HG03342 (cell line): ENCODE data around the gene S100A11.

Experiments
- ATAC-seq: cut with Tn5 transposase; IDR thresholded peaks from one replicate; pipeline ENCODE4 v1.9.1; 2021; ENCODE audit warnings: mild to moderate bottlenecking, moderate library complexity; ENCODE audit not compliant: unreplicated experiment

Gene S100A11

DNA sequence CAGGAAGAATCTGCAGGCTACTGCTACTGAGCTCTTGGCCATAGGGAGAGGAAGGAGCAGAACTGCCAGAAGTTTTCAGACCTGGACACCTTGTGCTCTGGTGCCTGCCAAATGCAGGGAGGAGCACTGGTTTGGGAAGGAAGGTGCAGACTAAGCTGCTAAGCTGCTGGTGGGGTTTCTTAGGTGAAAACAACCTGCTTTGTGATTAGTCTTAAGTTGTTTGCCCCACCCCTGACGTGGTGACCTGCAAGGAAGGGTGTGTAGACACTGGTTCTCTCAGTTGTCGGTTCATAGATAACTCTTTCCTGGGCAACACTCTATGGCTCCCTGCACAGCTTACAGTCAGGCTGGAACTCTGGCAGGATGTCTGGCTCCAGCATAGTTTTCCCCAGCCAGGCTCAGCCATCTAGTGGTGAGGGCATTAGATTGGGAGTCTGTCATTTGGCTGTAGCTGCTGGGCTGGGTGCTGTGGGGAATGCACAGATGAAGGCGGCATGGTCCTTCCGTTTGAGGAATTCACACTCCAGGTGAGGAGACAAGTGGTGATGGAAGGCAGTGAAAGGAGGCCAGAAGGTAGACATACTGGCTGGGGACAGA, 32.9 kb downstream of the S100A11 start:
- no peak for ATAC-seq

DNA sequence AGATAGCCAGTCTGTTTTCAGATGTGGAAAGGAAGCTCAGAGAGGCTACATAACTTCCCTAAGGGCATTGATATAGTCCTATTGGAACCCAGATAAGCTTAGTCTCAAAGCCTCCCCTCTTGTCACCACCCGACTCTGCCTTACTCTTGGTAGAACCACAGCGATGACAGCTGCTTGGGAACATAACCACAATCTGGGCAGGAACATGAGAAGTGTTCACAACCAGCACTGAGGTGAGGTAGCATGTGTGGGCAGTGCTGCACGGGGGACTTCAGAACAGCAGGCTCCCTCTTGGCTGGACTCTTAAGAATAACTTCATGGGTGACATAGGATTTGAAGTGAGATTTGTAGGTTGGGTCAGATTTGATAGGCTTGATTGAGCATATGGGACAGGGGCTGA, 33.8 kb downstream of the S100A11 start:
- ATAC-seq, result no peak

DNA sequence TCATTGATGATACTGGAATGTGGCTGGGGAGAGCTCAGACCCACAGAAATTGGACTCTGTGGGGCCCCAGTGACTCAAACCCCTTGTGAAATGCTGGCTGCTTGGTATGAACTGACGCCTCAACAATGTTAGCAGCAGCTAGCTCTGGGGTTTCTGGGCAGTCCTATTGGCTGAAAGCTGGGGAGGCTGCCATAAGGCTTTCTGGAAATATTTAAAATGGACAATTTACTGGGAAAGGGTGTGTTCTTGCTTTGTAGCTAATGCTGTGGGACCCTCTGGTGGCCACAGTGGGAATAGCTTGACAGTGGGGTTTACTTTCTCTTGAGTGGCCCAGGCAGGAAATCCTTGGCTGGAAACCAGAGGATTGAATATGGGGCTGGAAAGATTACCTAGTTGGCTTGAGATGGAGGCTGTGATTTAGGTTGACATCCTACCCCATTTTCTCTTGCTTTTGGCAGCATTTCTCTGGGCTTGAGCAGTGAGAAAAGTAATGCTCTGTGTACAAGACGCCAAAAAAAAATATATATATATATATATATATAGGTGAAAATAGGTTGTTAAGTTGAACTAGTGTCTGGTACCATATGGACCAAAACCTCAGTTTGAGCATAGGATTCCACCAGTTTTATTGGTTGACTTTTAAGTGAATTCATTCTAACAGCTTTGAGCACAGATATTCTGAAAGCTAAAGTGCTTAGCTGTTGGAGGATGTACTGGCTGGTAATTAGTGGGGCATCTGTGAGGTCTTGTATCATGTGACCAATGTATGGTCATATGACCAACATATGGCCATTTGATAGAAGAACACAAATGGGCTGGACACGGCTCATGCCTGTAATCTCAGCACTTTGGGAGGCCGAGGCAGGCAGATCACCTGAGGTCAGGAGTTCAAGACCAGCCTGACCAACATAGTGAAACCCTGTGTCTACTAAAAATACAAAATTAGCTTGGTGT, 34.9 kb downstream of the S100A11 start:
- ATAC-seq, result no peak

DNA sequence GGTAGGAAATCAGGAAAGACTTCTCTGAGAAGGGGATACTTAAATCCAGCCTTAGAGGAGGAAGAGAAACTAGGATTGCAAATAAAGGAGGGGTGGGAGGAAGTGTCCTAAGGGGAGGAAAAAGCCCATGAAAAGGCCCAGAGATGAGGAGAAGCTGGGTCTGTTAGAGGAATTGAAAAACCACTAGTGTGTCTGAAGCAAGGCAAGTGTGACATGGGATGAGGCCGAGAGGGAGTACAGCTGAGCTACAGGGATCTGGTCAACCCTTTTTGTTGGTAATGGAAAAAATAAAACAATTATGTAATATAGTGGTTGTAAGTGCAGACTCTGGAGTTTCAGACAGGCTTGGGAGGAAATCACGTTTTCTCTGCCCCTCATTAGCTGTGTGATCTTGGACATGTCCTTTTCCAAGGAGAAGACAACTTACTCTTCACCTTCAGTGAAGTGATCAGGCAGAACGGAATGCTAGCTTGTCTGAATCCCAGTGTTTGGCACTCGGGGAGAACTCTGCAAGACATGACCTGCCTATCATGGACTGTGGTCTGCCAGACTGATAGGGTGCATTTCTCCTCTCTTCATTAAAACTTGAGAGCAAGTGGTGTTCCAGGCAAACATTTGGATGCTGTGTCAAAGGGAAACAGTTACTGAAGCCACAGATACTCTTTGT, 35.7 kb downstream of the S100A11 start:
- ATAC-seq, result no peak

DNA sequence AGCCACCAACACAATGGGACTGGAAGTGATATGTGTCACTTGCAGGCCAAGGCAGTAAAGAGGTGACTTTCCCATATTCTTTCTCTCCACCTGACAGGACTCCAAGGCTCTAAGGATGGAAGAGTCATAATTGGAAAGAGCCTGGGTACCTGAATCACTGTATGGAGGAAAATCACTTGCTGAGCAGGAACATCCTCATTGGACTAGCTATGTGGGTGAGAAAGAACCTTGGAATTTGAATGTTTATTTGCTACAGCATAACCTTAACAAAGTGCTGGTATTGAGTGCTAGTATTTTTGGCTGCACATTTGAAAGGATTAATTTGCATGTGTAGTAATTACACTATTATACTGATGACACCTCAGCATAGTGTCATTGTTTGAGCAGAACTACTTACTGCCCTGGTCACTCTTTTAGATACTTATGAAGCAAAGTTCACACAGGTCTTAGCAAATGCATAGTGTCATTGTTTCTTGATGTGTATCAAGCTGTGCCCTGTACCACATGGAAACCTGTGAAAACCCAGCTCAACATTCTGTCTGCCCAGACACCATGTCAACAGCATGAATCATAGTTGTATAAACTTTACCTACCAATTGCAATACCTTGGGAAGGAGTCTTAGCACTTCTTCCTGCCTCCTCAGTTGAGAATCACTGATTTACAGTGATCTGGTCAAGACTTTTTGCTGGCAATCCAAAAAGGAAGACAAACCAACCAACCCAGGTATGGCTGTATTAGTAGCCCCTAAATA, 38.0 kb downstream of the S100A11 start:
- ATAC-seq, result no peak

DNA sequence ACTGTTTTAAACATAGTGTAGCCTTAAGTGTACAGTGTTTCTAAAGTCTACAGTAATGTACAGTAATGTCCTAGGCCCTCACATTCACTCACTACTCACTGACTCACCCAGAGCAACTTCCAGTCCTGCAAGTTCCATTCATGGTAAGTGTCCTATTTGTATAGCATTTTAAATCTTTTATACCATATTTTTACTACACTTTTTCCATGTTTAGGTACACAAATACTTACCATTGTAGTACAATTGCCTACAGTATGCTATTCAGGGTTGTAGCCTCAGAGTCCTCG, 39.6 kb downstream of the S100A11 start:
- no peak for ATAC-seq

DNA sequence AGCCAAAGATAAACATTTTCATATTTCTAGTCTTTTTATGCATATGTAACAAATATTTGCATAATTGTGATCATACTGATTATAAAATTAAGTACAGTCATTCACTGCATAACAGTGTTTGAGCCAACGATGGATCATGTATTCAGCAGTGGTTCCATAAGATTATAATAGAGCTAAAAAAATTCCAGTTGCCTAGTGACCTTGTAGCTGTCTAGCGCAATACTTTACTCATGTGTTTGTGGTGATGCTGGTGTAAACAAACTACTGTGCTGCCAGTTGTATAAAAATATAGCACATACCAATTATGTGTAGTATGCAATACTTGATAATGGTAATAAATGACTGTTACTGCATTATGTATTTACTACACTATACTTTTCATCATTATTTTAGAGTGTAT, 41.0 kb downstream of the S100A11 start:
- no peak for ATAC-seq

DNA sequence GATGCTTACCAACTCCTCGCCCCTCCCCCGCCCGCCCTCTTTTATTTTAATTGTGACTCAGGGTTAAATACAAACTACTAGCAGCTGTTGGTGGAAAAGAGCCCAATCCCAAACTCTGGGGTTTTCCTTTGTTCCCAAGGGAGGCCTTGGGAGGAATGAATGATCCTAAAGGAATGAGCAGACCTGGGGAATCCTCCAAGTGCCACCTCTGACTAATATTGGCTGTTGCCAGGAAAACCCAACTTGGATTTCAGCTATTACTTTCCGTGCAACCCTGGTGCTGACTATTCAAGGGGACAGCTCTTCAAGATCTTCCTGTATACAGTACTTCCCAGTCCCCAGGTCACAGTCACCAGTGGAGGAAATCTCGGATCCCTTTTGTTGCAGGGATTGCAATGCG, 41.8 kb downstream of the S100A11 start:
- ATAC-seq, result no peak

DNA sequence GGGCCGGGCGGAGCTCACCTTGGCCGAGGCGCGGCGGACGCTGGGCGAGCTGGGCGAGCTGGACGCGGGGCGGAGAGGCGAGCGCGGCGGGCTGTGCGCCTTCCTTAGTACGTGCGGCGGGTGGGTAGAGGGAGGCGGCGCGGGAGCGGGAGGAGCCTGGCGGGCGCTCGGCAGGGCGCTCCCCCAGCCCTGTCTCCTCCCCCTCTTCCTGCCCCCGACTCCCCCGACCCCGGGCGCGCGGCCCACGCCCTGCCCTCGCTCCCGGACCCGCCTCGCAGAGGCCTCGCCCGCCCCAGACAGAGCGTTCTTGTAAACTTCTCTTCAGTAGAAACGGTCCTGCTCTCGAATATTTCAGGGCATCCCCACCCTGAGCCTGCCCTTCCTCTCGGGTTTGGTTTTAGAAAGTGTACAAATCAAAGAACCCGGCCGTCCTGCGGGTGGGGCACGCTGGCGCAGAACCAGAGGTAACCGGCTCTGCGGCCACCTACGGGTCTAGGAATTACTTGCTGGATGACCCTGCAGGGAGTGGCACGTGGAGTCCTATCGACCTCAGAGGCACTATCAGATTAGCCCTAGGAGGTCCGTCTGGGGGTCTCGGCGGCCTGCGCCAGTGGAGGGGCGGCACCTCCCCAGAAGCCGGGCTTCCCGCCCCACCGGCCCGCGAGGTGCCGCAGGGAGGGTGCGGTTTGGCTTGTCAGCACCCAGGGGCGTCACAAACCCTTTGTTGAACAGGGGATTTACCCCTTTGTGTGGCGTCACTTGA, 42.9 kb downstream of the S100A11 start, which contains the start of gene S100A10:
S100A10 (minus strand) TSS at position 126 of the 763 bp plus-strand sequence. CDS start 7,629 bp downstream, outside the sequence.
- ATAC-seq, result no peak

DNA sequence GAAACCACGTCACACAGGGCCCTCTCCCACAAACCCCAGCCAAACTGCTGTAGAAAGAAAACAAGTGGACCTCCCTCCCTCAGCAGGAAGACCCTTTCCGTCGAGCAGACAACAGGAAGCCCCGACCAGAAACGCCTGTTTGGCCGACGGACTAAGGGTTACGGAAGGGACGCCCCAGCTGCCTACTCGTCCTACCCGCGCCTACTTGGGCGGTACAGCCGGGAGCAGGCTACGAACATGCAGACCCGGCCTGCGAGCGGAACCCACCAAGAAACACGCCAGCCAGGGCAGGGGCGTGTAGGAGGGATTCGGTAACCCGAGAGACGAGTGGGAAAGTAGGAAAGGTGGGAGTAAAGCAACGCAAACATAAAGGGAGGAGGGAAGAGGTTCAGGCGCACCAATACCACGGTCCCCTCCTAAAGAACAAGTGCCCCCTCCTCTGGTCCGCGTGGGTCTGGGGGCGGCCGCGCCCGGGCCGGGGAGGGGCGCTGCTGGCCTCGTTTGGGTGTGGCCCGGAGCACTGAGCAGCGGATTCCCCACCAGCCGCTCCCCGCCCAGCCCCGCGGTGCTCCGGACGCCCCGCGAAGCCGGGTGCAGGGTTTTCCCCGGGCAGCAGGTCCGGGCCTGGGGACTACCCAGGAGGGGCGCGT, 43.6 kb downstream of the S100A11 start:
- ATAC-seq, result no peak

DNA sequence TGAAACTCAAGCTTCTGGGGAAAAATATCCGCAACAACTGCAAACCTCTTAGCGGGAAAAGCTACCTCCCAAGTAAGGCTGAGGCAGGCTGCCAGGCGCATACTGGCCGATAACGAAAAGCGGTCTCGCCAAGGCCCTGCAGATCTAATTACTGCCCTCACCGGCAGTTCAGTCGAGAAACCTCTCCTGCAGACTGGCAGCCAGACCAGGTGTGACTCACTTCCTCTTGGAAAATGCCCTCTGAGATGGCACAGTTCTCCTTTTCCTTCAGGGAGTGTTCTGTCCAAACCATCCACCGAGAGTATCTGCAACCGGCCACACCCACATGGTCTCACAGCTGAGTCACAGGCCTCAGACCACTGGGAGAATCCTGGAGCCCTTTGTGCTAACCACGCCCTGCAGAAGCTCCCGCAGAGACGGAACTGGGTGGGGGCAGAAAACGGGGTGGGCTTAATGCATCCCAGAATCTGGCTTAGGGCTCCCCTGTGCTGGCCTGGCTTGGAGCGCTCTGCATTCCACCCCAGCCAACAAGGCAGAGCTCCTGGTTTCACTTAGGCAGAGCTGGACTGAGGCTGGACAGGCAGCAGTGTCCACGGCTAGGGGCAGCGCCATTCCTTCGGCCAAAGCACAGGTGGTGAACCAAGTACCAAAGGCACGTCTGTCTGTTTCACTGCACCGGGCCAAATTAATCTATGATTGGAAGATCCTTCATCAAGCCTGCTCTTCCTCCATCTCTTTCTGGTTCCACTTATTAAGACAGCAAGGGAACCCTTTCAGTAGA, 44.3 kb downstream of the S100A11 start:
- ATAC-seq, result no peak

DNA sequence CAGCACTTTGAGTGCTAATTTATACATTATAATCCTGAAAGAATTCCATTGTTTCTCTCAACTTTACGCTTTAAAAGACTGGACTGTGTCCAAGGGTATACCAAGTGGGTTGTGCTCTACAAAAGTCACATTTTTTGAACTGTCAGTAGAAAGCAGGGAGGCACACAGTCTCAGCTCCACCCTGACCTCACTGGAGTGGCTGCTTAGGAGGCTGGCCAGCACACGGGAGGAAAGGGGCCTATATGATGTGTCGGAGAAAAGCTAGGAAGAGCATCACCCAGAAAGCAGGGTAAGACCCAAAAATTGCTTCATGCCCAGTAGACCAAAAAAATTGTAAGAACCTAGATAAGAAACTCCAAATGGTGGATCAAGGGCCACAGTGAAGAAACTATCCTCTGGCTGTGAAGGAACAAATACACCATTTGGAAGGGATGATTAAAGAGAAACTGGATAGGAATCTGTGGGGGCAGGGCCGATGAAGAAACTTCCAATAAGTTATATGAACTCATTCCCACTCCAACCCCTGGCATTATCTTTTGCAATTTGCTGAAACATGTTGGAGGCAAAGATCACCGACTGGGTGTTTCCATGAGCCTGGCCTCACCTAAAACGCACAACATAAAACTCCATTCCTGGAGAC, 45.0 kb downstream of the S100A11 start:
- ATAC-seq, result no peak

DNA sequence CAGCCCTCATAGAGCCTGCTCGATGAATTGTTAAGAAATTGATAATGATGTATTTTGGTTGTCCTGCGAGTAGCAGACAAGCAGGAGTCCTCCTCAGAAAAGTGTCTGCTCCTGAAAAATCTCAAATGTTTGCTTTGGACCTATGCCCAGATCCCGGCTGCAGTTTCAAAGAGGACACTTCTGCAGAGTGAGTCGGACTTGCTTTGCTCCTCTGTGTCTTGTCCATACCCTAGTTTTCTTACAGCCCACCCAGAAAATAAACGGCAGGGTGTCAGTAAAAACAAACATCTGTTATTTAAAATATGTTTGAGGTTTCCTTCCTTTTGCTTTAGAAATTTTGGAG, 46.0 kb downstream of the S100A11 start:
- ATAC-seq, result no peak

DNA sequence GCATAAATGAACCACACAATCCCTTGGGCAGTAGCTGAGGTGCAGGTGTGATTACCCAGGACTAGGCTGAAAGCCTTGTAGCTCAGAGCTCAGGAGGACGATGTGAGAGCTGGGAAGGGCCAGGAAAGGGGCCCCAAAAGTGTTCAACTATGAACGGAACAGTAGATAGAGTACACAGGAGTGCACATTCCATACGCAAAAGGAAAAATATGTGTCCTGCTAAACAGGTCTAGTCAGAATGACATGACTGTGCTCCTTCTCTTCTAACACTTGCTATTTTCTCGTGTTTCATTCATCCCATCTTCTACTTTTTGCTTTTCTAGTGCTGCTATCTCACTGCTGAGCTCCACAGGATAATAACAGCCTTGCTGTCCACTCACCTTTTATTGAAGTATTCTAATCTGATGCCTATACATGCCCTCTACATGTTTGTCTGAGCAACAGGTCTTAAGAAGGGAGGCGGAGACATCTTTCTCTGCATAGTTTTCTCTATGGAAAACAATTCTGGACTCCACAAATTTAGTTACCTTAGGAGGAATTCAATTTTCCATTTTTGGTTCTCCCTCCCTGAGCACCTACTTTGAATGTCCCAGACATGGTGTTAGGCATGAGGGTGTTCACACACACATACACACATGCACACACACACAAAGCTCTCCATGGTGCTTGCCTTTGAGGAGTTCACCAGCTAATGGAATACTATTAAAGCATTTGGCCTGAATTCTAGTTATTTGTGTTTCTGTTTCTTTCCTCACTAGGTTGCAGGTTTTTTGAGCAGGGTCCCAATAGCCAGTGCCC, 46.5 kb downstream of the S100A11 start:
- ATAC-seq, result no peak

DNA sequence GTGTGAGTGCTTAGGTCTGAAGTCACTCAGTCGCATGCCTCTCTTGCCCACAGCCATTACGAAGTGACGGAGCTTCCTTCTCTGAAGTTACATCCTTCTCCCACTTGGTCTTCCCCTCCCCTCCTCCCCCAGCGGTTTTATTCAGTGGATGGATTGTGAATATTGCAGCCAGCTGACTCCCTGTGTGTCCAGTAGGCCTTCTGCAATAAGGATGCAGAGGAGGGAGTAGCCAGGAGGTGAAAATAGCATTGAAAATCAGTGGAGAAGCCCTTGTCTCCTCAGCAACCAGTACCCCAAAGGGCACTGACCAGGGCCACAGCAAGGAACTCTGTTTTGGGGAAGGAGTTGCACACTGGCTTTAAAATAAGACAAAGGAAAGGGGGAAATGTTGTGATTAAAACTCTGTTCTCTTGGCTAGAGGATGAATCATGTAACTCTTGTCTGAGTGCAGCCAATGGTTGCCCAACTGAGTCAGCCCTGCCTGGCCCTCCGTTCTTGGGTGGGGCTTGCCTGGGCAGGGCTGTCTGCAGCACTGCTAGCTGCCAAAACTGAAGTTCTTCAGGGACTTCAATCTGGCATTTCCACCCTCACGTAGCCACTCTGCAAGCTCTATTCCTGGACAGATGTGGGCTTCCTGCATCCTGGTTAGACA, 47.5 kb downstream of the S100A11 start:
- no peak for ATAC-seq

DNA sequence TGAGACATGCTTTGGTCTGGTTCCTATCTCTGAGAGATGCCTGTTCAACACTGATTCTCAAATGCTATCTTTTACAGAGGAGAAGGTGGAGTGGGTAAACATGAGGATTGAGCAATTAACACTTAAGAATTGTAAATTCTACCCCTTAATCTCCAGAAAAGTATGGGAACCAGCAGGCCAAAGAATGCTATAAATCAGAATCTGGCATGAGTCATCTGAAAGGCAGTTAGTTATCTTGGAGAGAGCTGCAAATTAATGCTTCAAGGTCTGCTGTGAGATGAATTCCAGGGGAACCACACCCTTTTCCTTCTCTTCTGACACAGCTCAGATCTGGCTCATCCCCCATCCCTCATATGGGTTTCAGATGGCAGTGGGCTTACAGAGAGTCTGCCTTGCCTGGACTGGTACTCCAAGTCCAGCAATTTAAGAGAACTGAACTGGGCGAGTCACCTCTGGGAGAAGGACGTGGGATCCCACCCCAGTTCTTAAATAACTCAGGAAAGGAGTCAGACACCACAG, 48.3 kb downstream of the S100A11 start:
- no peak for ATAC-seq

DNA sequence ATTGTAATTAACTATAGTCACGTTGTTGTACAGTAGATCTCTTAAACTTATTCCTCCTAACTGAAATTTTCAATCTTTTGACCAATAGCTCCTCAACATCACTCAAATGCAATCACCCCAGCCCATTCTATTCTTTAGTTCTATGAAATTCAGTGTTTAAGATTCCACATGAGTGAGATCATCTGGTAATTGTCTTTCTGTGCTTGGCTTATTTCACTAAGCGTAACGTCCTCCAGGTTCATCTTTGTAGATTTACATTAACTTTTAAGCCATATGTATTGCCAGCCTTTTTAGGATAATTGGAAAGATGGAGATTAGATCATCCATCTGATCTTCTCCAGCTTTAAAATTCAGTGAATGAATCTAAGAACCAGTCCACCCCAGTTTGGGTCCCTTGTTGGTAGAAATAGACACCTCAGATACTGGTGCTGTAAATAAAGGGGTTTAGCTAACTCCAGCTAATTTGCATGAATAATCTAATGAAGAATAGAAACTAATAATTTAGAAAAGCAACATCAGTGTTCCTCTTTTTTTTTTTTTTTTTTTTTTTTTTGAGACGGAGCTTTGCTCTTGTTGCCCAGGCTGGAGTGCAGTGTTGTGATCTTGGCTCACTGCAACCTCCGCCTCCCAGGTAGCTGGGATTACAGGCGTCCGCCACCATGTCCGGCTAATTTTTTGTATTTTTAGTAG, 50.2 kb downstream of the S100A11 start:
- ATAC-seq, result no peak
